GM18868 (cell line): ENCODE measurements around the gene SETD7.

Experiments used
- ATAC-seq: cut with Tn5 transposase; IDR thresholded peaks from one replicate; pipeline ENCODE4 v1.9.1; 2021; ENCODE audit warnings: mild to moderate bottlenecking, moderate library complexity; ENCODE audit not compliant: unreplicated experiment

The SETD7 gene

GRCh38 chr4:139552517-139553307, 3.3 kb downstream of the SETD7 start:
- ATAC-seq: no peak

DNA sequence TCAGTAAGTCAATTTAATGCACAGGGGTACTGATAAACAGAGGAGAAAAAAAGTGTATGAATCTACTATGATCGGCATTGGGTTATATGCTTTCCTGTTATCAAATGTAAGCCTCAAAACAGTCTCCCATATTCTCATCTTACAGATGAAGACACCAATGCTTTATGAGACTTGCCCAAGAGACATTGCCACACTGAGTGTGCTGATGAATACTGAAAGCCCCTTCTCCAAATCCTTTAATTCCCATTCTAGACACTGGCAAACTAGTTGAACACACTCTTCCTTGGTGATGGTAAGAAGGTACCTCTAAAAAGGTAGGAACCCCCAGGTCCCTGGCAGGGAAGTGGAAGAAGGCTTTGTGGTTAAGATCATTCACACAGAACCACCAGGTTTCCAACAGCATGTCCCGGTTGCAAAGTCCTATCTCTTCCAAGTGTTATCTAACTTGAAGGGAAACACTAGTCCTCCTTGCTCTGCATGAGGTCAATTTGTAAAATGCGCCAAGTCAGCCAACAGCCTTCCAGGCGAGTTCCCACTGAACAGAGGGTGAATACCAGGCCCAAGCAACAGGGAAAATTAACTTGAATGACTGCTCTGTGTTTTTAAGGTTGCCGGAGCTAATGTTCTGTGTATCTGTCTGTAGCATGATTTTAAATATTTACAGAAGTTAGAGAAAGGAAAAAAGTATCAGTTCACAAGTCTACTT, 5.1 kb downstream of the SETD7 start:
- ATAC-seq: no peak

DNA sequence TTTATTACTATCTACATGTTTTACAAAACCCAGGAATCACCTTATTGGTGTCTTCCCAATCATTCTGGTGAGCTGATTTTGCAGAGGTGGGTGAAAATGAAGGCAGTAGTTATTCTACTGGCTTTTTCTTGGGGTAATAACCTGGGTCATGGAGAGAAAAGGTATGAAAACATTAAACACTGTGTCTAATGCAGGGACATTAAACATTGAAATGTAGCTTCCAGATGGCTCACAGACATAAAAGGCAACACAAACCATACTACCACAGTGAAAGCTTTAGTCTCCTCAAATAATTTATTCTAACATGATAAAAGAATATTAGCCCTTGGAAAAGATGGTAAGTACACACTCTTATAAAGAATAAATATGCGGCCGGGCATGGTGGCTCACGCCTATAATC, 8.0 kb downstream of the SETD7 start:
- no peak for ATAC-seq

DNA sequence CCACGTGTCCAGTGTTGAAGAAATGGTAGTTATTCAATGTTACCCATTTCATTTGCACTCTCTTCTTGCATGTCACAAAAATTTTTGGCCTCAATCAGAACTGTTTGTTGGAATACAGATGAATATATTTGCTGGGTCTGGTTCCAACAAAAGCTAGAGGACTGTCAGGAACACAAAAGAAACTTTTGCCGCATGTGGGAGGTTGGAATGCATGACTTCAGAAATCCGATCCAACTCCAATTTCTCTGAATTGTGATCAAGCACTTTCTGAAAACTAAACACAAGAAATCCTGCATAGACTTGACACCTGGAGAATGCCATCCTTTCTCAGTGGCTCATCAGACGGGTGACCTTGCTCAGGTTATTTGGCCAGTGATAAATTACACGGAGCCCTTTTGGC, 15.4 kb downstream of the SETD7 start:
- no peak for ATAC-seq

DNA sequence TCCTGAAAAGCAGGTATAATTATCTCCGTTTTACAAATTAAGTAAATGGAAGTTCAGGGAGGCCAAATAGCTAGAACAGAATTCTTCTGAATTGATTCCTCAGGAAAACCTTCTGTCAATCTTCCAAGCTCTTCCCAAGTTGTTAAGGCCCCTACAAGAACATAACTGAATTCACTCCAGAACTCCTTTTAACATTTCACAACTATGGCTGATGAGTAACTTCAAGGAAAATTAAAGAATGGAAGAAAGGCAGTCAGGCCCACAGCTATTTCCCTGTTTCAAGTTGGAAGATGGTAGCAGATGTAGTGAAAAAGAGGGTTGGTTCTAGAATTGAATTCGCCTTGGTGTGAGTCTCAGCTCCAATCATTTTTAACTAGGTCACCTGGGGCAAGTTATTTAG, 15.9 kb downstream of the SETD7 start:
- ATAC-seq: no peak

DNA sequence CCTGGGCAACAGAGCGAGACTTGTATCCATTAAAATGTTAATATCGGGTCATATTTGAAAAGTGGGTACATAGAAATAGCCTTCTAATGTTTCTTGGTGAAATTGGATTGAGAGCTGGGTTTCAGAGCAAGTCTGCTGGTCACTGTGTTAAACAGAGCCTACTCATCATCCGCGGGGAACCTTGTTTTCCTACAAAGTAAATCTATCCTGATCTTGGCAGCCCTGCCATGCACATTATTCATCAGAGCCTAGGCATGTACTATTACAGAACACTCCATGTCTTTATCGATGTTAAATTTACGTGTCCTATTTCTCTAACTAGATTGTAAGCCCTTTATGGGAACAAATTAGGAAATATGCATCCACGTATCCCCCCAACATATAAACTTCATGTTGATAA, 18.7 kb downstream of the SETD7 start:
- no peak for ATAC-seq

DNA sequence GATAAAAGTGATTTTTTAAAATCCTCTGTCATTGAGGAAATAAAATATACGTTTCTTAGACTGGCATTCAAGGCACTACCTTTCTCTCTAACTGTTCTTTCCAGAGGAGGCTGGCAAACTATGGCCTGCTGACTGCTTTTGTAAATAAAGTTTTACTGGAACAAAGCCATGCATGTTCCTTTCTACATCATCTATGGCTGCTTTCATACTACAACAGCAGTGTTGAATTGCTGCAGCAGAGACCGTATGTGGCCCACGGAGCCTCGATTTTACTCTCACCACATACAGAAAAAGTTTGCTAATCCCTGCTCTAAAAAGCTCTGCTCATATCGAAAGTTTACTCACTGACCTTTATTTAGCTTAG, 20.2 kb downstream of the SETD7 start:
- no peak for ATAC-seq

- ATAC-seq: no peak
Measured at GRCh38 chr4:139535228-139535870, 20.7 kb downstream of the SETD7 start.

DNA sequence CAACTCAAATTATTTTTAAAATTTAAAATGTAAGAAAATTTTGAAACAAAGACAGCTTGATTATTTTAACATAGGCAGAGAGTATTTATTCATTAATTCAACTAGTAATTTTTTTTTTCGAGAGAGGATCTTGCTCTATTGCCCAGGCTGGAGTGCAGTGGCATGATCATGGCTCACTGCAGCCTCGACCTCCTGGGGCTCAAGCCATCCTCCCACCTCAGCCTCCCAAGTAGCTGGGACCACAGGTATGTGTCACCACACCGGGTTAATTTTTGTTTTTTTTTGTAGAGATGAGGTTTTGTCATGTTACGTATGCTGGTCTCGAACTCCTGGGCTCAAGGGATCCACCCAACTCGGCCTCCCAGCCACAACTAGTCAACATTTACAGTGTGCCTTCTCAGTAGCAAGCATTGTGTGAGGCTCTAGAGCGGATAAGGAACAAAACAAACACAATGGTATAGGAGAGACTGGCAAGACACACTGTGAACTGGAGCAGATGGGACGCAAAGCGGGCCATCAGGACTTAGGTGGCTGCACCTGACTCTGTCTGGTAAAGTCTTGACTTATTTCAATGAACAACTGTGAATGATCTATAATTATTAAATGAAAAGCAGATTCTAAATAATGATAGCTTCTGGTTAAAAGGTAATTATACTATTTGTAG, 21.6 kb downstream of the SETD7 start:
- ATAC-seq: no peak

GRCh38 chr4:139533511-139533910, 22.5 kb downstream of the SETD7 start:
- ATAC-seq: no peak

- ATAC-seq: no peak
Measured at GRCh38 chr4:139532947-139533346, 23.1 kb downstream of the SETD7 start.

GRCh38 chr4:139530833-139531427, 25.1 kb downstream of the SETD7 start:
- peak; percentile 52 for ATAC-seq

DNA sequence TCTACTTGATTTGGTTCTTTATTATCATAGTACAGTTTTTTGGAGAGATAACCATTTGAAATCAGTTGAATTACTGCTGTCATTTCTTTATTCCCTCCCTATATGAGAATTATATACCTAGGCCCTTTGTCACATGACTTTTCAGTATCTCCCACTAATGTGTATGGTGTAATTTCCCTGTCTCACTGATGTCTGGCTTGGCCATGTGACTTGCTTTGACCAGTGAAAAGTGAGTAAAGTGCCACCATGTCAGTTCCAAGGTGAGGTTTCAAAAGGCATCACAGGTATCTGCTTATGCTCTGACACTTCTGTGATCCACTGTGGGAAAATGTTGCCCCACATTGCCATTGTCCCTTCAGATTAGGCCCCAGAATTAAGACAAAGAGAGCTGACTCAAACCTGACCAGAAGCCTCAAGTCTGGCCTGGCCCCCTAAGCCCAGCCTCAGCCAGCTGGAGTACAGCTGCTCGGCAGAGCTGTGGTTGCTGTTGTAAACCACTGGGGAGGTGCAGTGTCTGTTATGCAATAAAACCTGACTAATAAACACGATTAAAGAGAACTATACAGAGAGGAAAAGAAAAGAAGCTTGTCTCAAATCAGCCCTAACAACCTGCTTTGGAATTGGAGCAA, 27.5 kb downstream of the SETD7 start:
- ATAC-seq: peak; percentile 60

DNA sequence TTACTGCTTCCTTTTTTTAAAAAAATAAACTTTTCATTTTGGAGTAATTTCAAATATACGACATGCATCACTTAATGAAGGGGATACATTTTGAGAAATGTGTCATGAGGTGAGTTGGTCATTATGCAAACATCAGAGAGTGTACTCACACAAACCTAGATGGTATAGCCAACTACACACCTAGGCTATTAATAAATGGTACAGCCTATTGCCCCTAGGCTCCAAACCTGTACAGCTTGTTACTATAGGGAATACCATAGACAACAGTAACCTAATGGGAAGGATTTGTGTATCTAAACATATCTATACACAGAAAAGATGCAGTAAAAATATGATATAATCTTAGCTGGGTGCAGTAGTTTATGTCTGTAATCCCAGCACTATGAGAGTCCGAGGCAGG, 29.1 kb downstream of the SETD7 start:
- no peak for ATAC-seq

DNA sequence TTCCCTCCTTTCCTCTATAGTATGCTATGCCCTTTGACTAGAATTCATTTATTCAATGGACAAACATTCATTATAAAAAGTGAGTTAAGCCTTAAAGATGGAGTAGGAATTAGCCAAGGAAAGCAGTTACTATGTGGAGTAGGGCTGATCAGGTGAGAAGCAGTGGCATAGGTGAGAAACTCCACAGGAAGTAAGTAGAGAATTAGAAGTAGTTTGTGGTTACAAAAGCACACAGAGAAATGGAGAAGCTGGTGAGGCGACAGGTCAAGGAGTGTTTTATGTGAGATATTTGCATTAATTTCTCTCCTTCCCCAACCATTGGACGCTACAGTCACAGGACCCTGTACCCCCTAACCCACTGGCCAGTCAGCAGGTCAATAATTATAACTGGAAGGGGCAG, 30.6 kb downstream of the SETD7 start:
- no peak for ATAC-seq

DNA sequence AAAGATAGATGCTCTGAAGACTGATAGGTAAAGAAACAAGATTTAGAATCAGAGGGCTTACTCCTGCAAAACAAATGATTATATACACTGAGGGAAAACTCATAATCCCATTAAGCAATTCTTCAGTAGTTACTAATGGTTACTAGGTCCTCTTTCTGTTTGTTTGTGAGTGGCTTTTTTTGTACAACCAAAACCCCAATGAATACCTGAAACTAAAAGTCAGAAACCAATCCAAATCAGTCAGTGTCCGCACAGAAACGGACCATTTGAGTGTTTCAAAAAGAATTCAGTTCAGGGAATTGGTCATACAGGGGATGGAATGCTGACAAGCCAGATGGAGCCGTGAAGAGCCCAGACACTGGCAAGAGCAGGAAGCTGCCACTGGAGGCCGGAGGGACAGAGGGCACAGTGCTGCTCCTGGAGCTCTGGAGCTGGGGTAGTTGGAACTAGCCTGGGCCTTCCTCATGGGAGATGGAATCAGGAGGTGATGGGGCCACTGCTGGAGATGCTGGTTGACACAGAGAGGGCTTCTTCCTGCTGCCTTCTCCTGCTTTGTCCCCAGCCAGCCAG, 31.9 kb downstream of the SETD7 start:
- peak; percentile 36 for ATAC-seq

GRCh38 chr4:139523076-139523475, 32.9 kb downstream of the SETD7 start:
- no peak for ATAC-seq

DNA sequence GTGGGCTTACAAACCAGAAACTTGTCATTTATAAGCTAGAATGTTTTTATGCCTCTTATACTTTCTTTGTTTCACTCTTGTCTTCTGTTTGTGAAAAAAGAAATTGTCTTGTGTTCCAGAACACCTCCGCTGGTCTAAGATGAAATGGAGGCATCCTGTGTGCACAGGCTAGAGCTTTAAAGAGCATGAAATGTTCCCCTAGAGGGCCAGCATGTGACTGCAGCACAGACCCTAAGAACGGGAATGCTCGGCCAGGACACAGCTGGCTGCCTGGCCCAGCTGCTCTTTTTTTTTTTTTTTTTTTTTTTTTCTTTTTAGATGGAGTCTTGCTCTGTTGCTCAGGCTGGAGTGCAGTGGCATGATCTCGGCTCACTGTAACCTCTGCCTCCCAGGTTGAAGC, 33.6 kb downstream of the SETD7 start:
- peak; percentile 23 for ATAC-seq

DNA sequence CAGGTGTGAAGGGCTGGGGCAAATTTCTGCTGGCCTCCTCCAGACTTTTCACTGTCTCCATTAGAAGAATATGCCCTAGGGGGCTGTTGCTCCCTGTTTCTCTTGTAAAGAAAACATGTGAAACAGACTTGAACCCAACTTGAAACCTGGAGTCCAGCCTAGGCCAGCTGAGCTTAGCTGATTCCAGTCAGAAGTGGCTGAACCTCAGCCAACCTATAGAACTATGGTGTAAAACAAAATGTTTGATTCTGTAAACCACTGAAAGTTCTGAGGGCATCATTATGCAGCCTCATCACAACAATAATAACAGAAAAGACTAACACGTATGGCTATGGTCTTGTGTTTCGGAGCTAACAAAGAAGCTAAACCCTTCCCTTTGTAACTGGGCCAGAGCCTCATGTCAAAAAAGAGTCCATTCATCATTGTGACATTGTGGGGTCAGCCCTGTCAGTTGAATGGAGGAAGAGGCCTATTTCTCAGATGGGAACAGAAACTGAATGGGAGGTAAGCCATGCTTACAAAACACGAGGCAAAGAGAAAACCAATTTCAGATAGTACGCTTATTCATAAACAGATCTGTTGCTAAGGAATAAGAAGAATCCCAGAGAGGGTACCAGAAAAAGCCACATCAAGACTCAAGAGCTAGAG, 34.1 kb downstream of the SETD7 start:
- peak; percentile 59 for ATAC-seq

DNA sequence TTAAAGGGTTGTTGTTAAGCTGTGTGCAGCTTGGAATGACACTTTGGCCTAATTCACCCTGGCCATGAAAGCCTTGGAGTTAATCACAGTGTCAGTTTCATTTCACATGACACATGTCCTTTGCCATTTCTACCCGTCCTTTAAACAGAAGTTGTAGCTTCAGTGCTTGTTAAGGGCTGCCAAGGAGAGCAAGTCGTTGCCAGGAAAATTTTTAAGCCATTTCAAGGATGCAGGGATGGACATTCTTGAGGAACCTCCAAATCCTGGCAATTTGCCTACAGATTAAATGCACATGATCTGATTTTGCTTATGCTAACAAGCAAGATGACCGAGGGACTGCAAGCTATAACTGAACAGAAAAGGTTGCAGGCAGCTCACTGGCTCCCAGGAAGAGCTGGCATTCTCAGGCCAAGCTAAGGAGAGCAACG, 40.5 kb downstream of the SETD7 start:
- ATAC-seq: no peak
